HCT116 (cell line): Measurements from ENCODE around the gene TMEM161B. TPM values are rescaled to one million over a fixed set of nuclear protein-coding genes. Genes with fewer than 3 reads are reported as not detected.

Experiments
- ATAC-seq: fragments of 200-7000 bp; cut with Tn5 transposase; 2 replicates; pipeline ENCODE4 v1.9.1; 2020; ENCODE audit warnings: mild to moderate bottlenecking, moderate library complexity
- BruUV-seq: library from RNA; stranded (reverse); fragments of 400-500 nt; replicated peaks from 2 replicates; lab custom pipeline; 2021; lab: Mats Ljungman, UMichigan
- CTCF ChIA-PET: fragments of 300-600 bp; sonication (Branson Sonifier 250); formaldehyde crosslinking; loops from one replicate; lab custom pipeline; 2021; ENCODE audit warnings: antibody characterized with exemption; lab: Charles Lee
- POLR2A ChIA-PET: fragments of 300-600, 350-600 bp; sonication (Branson Sonifier 250); formaldehyde crosslinking; loops from one replicate; lab custom pipeline; 2021; ENCODE audit warnings: antibody characterized with exemption; lab: Charles Lee
- RAD21 ChIA-PET, 2 experiments: fragments of 300-600 bp; sonication (Branson Sonifier 250); formaldehyde crosslinking; loops; one replicate each; lab custom pipeline; 2023; ENCODE audit warnings: low total read pairs in 2 of 2; ENCODE audit not compliant: uncharacterized antibody in 2 of 2, unreplicated experiment in 2 of 2, low non-redundant PET in 1 of 2; lab: Charles Lee
- DNase-seq: peaks from one replicate; pipeline ENCODE4 v3.0.0-alpha.2; 2010; ENCODE audit warnings: low read depth, low spot score
- H2AFZ ChIP-seq: fragments of 200-600 bp; shearing (Covaris generic), sonication (generic); 2 replicates; pipeline ENCODE4 v1.6.1; 2017; ENCODE audit warnings: low read depth, mixed run types, mixed read lengths, antibody characterized with exemption, low read length; ENCODE audit not compliant: poor library complexity, severe bottlenecking
- H3K27ac ChIP-seq: 2 replicates; pipeline ENCODE4 v1.5.1; 2012; ENCODE audit warnings: low read depth, low read length
- H3K27me3 ChIP-seq: fragments of 200-600 bp; sonication (generic); 2 replicates; pipeline ENCODE4 v1.6.1; 2016; ENCODE audit warnings: mixed run types, low read length, mixed read lengths; ENCODE audit not compliant: insufficient read depth
- H3K36me3 ChIP-seq, 2 experiments: fragments of 200-500 bp in 1 of 2; fragments of 200-600 bp in 1 of 2; sonication (Bioruptor generic) in 1 of 2; sonication (generic) in 1 of 2; 2 replicates each; pipeline versions ENCODE4 v1.5.1 to v1.6.1; 2014 to 2016; ENCODE audit warnings: low read length in 2 of 2, inconsistent platforms in 1 of 2, mixed read lengths in 1 of 2, mixed run types in 1 of 2; ENCODE audit not compliant: insufficient read depth in 2 of 2, control insufficient read depth in 1 of 2
- H3K4me1 ChIP-seq, 2 experiments: fragments of 200-600 bp in 1 of 2; sonication (generic) in 1 of 2; 2 replicates each; pipeline versions ENCODE4 v1.5.1 to v1.6.1; 2012 to 2017; ENCODE audit warnings: low read length in 2 of 2, inconsistent platforms in 1 of 2, mild to moderate bottlenecking in 1 of 2, mixed read lengths in 1 of 2, mixed run types in 1 of 2, moderate library complexity in 1 of 2; ENCODE audit not compliant: insufficient read depth in 2 of 2, control insufficient read depth in 1 of 2
- H3K4me2 ChIP-seq: fragments of 200-600 bp; sonication (generic); 2 replicates; pipeline ENCODE4 v1.6.1; 2017; ENCODE audit warnings: mixed run types, low read length, mixed read lengths
- H3K4me3 ChIP-seq, 2 experiments: fragments of 200-600 bp in 1 of 2; sonication (generic) in 1 of 2; replicated peaks in 1 of 2; 2 replicates each; pipeline ENCODE4 v1.5.1; 2011 to 2016; ENCODE audit warnings: low read length in 2 of 2, control low read depth in 1 of 2, low read depth in 1 of 2, mild to moderate bottlenecking in 1 of 2, mixed read lengths in 1 of 2, mixed run types in 1 of 2
- H3K79me2 ChIP-seq: fragments of 200-600 bp; sonication (generic); 2 replicates; pipeline ENCODE4 v1.6.1; 2017; ENCODE audit warnings: mild to moderate bottlenecking, mixed run types, low read length, moderate library complexity, mixed read lengths; ENCODE audit not compliant: insufficient read depth
- H3K9ac ChIP-seq: fragments of 200-600 bp; sonication (generic); 2 replicates; pipeline ENCODE4 v1.6.1; 2016; ENCODE audit warnings: low read length, mixed read lengths
- H3K9me2 ChIP-seq: fragments of 200-600 bp; sonication (generic), shearing (Covaris generic); 2 replicates; pipeline ENCODE4 v1.6.1; 2017; ENCODE audit warnings: mixed run types, mild to moderate bottlenecking, moderate library complexity; ENCODE audit not compliant: insufficient read depth
- H3K9me3 ChIP-seq, 2 experiments: fragments of 200-500 bp in 1 of 2; fragments of 200-600 bp in 1 of 2; sonication (Bioruptor generic) in 1 of 2; sonication (generic) in 1 of 2; 2 replicates each; pipeline ENCODE4 v1.6.1; 2014 to 2017; ENCODE audit warnings: low read length in 2 of 2, mixed read lengths in 2 of 2, inconsistent platforms in 1 of 2, low read depth in 1 of 2, mild to moderate bottlenecking in 1 of 2, mixed run types in 1 of 2, moderate library complexity in 1 of 2; ENCODE audit not compliant: control insufficient read depth in 1 of 2, insufficient read depth in 1 of 2
- H4K20me1 ChIP-seq: fragments of 200-600 bp; sonication (generic), shearing (Covaris generic); 2 replicates; pipeline ENCODE4 v1.6.1; 2017; ENCODE audit warnings: mixed run types, mild to moderate bottlenecking, moderate library complexity; ENCODE audit not compliant: insufficient read depth
- ATF3 ChIP-seq: IDR thresholded peaks from 2 replicates; pipeline ENCODE4 v1.6.1; 2012
- EGR1 ChIP-seq: IDR thresholded peaks from 2 replicates; pipeline ENCODE4 v1.6.1; 2012; ENCODE audit warnings: low read depth
- EZH2 ChIP-seq: fragments of 200-600 bp; sonication (generic); IDR thresholded peaks from 2 replicates; pipeline ENCODE4 v1.6.1; 2017; ENCODE audit warnings: antibody characterized with exemption, mixed run types
- JUND ChIP-seq: IDR thresholded peaks from 2 replicates; pipeline ENCODE4 v1.6.1; 2012
- RAD21 ChIP-seq: IDR thresholded peaks from 2 replicates; pipeline ENCODE4 v1.6.1; 2012; ENCODE audit warnings: low read depth, mild to moderate bottlenecking
- REST ChIP-seq: IDR thresholded peaks from 2 replicates; pipeline ENCODE4 v1.6.1; 2012; ENCODE audit warnings: low read depth
- SIN3A ChIP-seq: IDR thresholded peaks from 2 replicates; pipeline ENCODE4 v1.6.1; 2012; ENCODE audit warnings: low read depth
- SRF ChIP-seq: IDR thresholded peaks from 2 replicates; pipeline ENCODE4 v1.6.1; 2012; ENCODE audit warnings: low read depth
- YY1 ChIP-seq: IDR thresholded peaks from 2 replicates; pipeline ENCODE4 v1.6.1; 2011; ENCODE audit warnings: low read length, low read depth, moderate library complexity, mild to moderate bottlenecking; ENCODE audit not compliant: insufficient replicate concordance; ENCODE audit errors: extremely low read depth
- ZBTB33 ChIP-seq: IDR thresholded peaks from 2 replicates; pipeline ENCODE4 v1.6.1; 2011; ENCODE audit warnings: mild to moderate bottlenecking, low read length, moderate library complexity; ENCODE audit not compliant: insufficient replicate concordance; ENCODE audit errors: extremely low read depth
- intact Hi-C: fragments of 100-400 bp; cut with micrococcal nuclease; formaldehyde crosslinking; loops from 2 replicates; pipeline ENCODE4 v1.10.0; 2022
- total RNA-seq: library from RNA; stranded (reverse); gene quantifications from one replicate; pipeline ENCODE4 v1.2.1, GENCODE V29; 2021; ENCODE audit not compliant: unreplicated experiment

The TMEM161B gene
- total RNA-seq, 1 experiment from 2014 or later, result 22.1 TPM

GRCh38 chr5:88298425-88298824 lies 29.8 kb upstream of the TMEM161B start:
- ATAC-seq (no peak), DNase-seq (no peak)
- Histone ChIP-seq H3K27ac (no peak overlapping the region), H4K20me1 (no peaks in the 10 kb centered on the region), H2AFZ (no peak overlapping the region), H3K9me2 (no peaks in the 10 kb centered on the region), H3K9ac (no peak overlapping the region), H3K4me1 (no peaks in the 10 kb centered on the region), H3K36me3 (no peaks in the 10 kb centered on the region), H3K27me3 (no peaks in the 10 kb centered on the region), H3K79me2 (no peaks in the 10 kb centered on the region), H3K4me3 (no peak overlapping the region), H3K9me3 (no peaks in the 10 kb centered on the region), H3K4me2 (no peak overlapping the region)
- ChIA-PET CTCF (no interaction called here), POLR2A (no interaction called here), RAD21 (no interaction called here)
- BruUV-seq, result no TSS peak
- intact Hi-C loops, result no loop called here
- no peak for TF ChIP-seq EGR1
- TF ChIP-seq JUND, result no peak
- TF ChIP-seq EZH2, result no peak
- TF ChIP-seq RAD21, result no peak

- no peak overlapping the region for H2AFZ ChIP-seq
- no peak overlapping the region for H3K9ac ChIP-seq
- ATAC-seq (no peak), DNase-seq (no peak)
- no peak for TF ChIP-seq YY1
- no peak for TF ChIP-seq SRF
- TF ChIP-seq ATF3, result no peak
- no peak for TF ChIP-seq EGR1
- TF ChIP-seq REST, result no peak
- TF ChIP-seq EZH2, result no peak
- no peak for TF ChIP-seq ZBTB33
- TF ChIP-seq SIN3A, result no peak
- H3K27ac ChIP-seq, result no peak overlapping the region
- BruUV-seq, result no TSS peak
- RAD21 ChIA-PET, result no interaction called here
- intact Hi-C loops, result no loop called here
- no peaks in the 10 kb centered on the region for H3K27me3 ChIP-seq
- no peaks in the 10 kb centered on the region for H3K9me2 ChIP-seq
- no peak overlapping the region for H3K4me3 ChIP-seq
- no peaks in the 10 kb centered on the region for H3K4me1 ChIP-seq
- no peaks in the 10 kb centered on the region for H4K20me1 ChIP-seq
- POLR2A ChIA-PET, result no interaction called here
- CTCF ChIA-PET, result no interaction called here
- H3K4me2 ChIP-seq, result no peak overlapping the region
- H3K9me3 ChIP-seq, result no peaks in the 10 kb centered on the region
- H3K36me3 ChIP-seq, result no peaks in the 10 kb centered on the region
- no peaks in the 10 kb centered on the region for H3K79me2 ChIP-seq
Measured at GRCh38 chr5:88290801-88291200, 22.2 kb upstream of the TMEM161B start.
